H1 (cell line): ENCODE measurements around the gene NEDD4L.

Experiments
- CTBP2 ChIP-seq: IDR thresholded peaks from 2 replicates; pipeline ENCODE4 v1.7.0; 2011; ENCODE audit warnings: borderline replicate concordance, mild to moderate bottlenecking, moderate library complexity, mixed read lengths, low read length; ENCODE audit not compliant: insufficient read depth, insufficient read length
- POLR2A ChIP-seq, 2 experiments: IDR thresholded peaks; 1 replicate in 1 of 2; 2 replicates in 1 of 2; pipeline ENCODE4 v1.6.1; 2011; ENCODE audit warnings: low read depth in 2 of 2, low read length in 2 of 2, mild to moderate bottlenecking in 2 of 2; ENCODE audit errors: control extremely low read depth in 1 of 2
- TF ChIP-seq, protein P1 (sequence below), 3 experiments: IDR thresholded peaks; 1 replicate in 2 of 3; 2 replicates in 1 of 3; pipeline versions ENCODE4 v1.5.1 to v1.6.1; 2011; ENCODE audit warnings: low read length in 3 of 3, mild to moderate bottlenecking in 3 of 3, inconsistent platforms in 2 of 3, low read depth in 1 of 3, moderate library complexity in 1 of 3; ENCODE audit not compliant: insufficient read depth in 1 of 3; ENCODE audit errors: control extremely low read depth in 1 of 3

DNA sequence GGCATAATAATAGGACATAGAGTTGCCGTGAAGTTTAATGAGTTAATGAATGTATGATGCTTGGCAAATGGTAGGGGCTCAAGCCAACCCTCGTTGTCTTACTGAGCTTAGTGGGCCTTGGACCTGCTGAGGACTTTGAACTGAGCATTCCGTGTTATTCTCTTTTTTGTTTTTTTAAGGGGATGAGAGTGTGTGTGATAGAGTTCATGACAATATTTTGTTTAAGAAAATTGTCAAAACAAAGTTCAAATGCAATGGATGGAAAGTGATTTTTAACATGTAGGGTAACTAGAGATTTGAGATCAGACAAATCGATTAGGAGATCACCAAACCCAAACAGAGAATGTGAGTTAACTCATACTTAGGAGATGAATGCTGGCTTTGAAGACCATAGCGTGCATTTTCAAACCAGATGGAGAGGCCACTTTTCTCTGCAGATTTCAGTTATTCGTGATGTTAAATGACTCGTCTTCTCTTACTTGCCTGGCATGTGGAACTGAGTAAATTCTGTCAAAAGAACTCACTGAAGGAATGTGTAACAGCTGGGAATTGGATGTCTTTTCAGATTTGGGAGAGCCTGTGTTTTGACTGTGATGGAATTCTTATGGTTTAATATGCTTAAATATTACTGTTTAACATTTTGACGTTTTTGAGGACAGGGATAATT is 88.7 kb downstream of the NEDD4L start:
- no peak for TF ChIP-seq CTBP2
- no peak for TF ChIP-seq POLR2A (IDR thresholded peaks at IDR 0.05; ENCODE audit: control extremely low read depth in 1 of 2, low read depth in 2 of 2, low read length in 2 of 2)
- TF ChIP-seq, protein P1, sequence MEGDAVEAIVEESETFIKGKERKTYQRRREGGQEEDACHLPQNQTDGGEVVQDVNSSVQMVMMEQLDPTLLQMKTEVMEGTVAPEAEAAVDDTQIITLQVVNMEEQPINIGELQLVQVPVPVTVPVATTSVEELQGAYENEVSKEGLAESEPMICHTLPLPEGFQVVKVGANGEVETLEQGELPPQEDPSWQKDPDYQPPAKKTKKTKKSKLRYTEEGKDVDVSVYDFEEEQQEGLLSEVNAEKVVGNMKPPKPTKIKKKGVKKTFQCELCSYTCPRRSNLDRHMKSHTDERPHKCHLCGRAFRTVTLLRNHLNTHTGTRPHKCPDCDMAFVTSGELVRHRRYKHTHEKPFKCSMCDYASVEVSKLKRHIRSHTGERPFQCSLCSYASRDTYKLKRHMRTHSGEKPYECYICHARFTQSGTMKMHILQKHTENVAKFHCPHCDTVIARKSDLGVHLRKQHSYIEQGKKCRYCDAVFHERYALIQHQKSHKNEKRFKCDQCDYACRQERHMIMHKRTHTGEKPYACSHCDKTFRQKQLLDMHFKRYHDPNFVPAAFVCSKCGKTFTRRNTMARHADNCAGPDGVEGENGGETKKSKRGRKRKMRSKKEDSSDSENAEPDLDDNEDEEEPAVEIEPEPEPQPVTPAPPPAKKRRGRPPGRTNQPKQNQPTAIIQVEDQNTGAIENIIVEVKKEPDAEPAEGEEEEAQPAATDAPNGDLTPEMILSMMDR (IDR thresholded peaks at IDR 0.05; ENCODE audit: control extremely low read depth in 1 of 3, insufficient read depth in 1 of 3, low read depth in 1 of 3, low read length in 3 of 3) = no peak
